Hindlimb muscle (tissue), 1 donor: ENCODE data around the gene PTPRN2. TPM values are rescaled to one million over a fixed set of nuclear protein-coding genes. Genes with fewer than 3 reads are reported as not detected.
"Not testable (repeated sequence)": the region's sequence is repeated elsewhere in the genome, so short reads cannot be mapped to it uniquely, and the experiment has no call there.

Source experiments
- DNase-seq: peaks from one replicate; pipeline ENCODE4 v3.0.0-alpha.2; 2013
- polyA plus RNA-seq: library from polyadenylated mRNA; unstranded; fragments of 120-200 nt; gene quantifications from one replicate; pipeline ENCODE4 v1.2.1, GENCODE V29; 2013; ENCODE audit not compliant: insufficient read length

PTPRN2 gene
- polyA plus RNA-seq, 1 donor = 2.0 TPM

GRCh38 chr7:158531661-158532060 lies 56.0 kb downstream of the PTPRN2 start:
- DNase-seq = no peak

- no peak for DNase-seq
Observed at GRCh38 chr7:158530800-158531609, 56.6 kb downstream of the PTPRN2 start.

- no peak for DNase-seq
Observed at GRCh38 chr7:158529181-158530096, 58.2 kb downstream of the PTPRN2 start.

- DNase-seq = no peak
Observed at GRCh38 chr7:158527915-158528502, 59.6 kb downstream of the PTPRN2 start.

- no peak for DNase-seq
Observed at GRCh38 chr7:158527495-158527894, 60.1 kb downstream of the PTPRN2 start.

- DNase-seq = no peak
Observed at GRCh38 chr7:158527038-158527437, 60.6 kb downstream of the PTPRN2 start.

GRCh38 chr7:158526531-158526930 lies 61.1 kb downstream of the PTPRN2 start:
- DNase-seq = no peak

GRCh38 chr7:158525648-158526484 lies 61.8 kb downstream of the PTPRN2 start:
- no peak for DNase-seq

- DNase-seq = no peak
Observed at GRCh38 chr7:158524749-158525635, 62.6 kb downstream of the PTPRN2 start.

GRCh38 chr7:158524286-158524685 lies 63.3 kb downstream of the PTPRN2 start:
- not testable (repeated sequence) for DNase-seq

- not testable (repeated sequence) for DNase-seq
Observed at GRCh38 chr7:158523877-158524276, 63.7 kb downstream of the PTPRN2 start.

- DNase-seq = not testable (repeated sequence)
Observed at GRCh38 chr7:158523165-158523856, 64.3 kb downstream of the PTPRN2 start.

- not testable (repeated sequence) for DNase-seq
Observed at GRCh38 chr7:158521795-158522194, 65.8 kb downstream of the PTPRN2 start.

GRCh38 chr7:158520825-158521224 lies 66.8 kb downstream of the PTPRN2 start:
- DNase-seq = no peak

GRCh38 chr7:158519633-158520174 lies 67.9 kb downstream of the PTPRN2 start:
- DNase-seq = no peak

- DNase-seq = no peak
Observed at GRCh38 chr7:158518980-158519632, 68.5 kb downstream of the PTPRN2 start.

GRCh38 chr7:158517571-158517970 lies 70.1 kb downstream of the PTPRN2 start:
- DNase-seq = no peak

- DNase-seq = no peak
Observed at GRCh38 chr7:158517072-158517471, 70.6 kb downstream of the PTPRN2 start.

- DNase-seq = no peak
Observed at GRCh38 chr7:158516524-158516923, 71.1 kb downstream of the PTPRN2 start.

GRCh38 chr7:158512869-158513268 lies 74.8 kb downstream of the PTPRN2 start:
- DNase-seq = no peak
